Measurements from ENCODE around the gene LDHA.
A peak's percentile ranks its signal among the peaks of the same experiment; 100 is the strongest.

LDHA gene

GRCh38 chr11:18394275-18394927 lies at the start of gene LDHA:
Gene LDHA (plus strand): TSS chr11:18394563. CDS start chr11:18396843, 2,280 bp downstream.
- peak; percentile 99 for DNase-seq (ENCODE audit: low read depth)

- DNase-seq (ENCODE audit: low read depth) = no peak
These were observed 46.8 kb upstream of the LDHA start for GRCh38 chr11:18347471-18348125.

GRCh38 chr11:18352581-18352980 lies 41.8 kb upstream of the LDHA start:
- no peak for DNase-seq (ENCODE audit: low read depth)

- no peak for DNase-seq (ENCODE audit: low read depth)
These were observed 35.7 kb upstream of the LDHA start for GRCh38 chr11:18358646-18359045.

DNA sequence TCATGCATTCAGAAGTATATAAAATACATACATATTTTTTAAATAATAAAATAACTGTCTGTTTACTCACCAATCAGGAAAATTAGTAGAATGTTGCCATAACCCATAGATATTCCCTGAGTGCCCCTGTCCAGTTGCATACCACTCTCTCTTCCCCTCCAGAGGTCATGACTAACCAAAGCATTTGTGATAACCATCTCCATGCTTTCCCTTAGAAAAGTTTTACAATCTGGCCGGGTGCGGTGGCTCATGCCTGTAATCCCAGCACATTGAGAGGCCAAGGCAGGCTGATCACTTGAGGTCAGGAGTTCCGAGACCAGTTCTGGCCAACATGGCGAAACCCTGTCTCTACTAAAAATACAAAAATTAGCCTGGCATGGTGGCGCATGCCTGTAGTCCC lies 33.2 kb upstream of the LDHA start:
- DNase-seq (ENCODE audit: low read depth) = no peak

DNA sequence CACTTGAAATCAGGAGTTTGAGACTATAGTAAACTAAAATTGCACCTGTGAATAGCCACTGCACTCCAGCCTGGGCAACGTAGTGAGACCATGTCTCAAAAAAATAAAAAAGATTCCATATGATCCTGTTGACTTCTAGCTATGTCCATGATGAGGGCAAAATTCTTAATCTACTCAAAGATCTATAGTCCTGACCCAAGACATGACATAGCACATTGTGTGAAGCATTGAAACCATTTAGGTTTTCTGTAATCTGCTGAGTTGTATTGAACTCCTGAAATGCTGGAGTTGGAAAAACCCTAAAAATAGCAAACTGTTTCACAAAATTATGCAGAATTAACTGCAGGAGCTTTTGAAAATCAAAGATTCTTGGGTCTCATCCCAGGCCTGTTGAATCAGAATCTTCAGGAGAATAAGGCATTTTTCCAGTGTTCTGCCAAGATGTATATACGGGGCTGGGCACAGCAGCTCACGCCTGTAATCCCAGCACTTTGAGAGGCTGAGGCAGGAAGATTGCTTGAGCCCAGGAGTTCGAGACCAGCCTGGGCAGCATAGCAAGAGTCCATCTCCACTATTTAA lies 29.8 kb upstream of the LDHA start:
- DNase-seq (ENCODE audit: low read depth) = no peak

DNA sequence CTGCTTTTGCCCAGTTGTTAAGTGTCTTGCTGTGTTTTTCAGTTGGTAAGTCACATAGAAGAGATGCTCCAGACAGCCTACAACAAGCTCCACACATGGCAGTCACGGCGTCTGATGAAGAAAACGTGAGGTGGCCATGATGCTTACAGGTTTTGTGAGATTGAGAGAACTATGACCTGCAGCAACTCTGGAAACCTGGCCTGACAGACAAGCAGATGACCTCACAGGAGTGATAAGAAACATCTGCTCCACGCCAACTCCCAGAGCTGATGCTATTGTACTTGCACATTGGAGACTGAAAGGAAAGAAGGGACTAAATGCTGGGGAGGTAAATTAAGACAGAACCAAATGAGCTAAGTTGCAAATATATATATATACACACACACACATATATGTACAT lies 28.6 kb upstream of the LDHA start:
- no peak for DNase-seq (ENCODE audit: low read depth)

GRCh38 chr11:18366286-18366685 lies 28.1 kb upstream of the LDHA start:
- DNase-seq (ENCODE audit: low read depth) = no peak

DNA sequence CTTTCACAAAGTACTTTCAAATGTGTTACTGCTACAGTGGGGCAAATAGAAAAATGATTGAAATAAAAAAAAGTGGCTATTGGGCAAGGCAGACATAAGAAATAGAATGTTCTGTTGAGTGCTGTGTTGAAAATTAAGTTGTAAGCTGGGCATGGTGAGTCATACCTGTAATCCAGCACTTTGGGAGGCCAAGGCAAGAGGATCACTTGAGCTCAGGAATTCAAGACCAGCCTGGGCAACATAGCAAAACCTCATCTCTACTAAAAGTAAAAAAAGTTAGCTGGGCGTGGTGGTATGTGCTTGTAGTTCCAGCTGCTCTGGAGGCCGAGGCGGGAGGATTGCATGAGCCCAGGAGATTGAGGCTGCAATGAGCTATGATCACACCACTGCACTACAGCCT lies 26.9 kb upstream of the LDHA start:
- DNase-seq (ENCODE audit: low read depth) = no peak

DNA sequence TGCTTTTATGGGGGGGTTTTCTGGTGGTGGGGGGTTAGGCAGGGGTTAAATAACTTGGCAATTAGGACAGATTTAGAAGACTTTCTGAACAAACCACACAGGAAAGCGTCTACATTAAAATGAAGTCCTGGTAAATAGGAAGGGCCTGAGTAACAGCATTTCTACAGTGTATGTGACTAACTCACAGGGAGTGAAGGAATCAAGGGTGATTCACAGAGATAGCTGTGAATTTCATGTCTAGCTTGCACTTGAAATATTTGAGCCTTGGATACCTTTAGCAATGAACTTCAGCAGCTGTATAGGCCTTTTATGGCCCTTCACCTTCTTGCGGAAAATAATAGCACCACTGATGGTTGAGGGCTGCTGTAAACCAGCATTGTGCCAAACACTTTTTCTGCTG lies 26.1 kb upstream of the LDHA start:
- DNase-seq (ENCODE audit: low read depth) = no peak

GRCh38 chr11:18369398-18369797 lies 25.0 kb upstream of the LDHA start:
- no peak for DNase-seq (ENCODE audit: low read depth)

DNA sequence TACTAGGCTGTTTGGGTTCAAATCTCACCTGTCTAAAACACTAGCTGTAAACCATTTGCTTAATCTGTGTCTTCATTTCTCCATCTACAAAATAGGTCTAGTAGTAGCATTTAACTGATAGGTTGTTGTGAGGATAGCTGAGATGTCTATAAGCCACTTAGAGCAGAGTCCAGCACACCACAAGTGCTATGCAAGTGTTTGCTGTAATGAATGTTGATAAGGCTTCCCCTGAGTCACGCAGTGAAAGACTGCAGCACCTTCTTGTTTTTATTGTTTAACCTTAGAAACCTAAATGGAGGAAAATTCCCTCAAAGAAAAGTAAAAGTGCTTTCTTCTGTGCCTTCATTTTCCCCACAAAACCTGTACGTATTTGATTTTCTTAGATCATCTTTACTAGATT lies 23.1 kb upstream of the LDHA start:
- DNase-seq (ENCODE audit: low read depth) = no peak

DNA sequence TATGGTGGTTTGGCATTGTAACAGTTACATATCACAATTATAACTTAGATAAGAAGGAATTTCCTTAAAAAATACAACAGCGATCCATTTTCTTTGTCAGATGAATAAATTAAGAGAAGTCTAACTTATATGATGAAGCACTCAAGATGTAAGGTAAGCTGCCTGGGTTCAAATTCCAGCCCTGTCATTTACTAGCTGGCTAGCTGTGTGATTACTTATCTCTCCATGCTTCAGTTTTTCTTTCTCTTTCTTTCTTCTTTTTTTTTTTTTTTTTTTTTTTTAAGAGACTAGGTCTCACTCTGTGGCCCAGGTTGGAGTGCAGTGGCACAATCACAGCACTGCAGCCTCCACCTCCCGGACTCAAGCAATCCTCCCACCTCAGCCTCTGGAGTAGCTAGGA lies 22.2 kb upstream of the LDHA start:
- no peak for DNase-seq (ENCODE audit: low read depth)

DNA sequence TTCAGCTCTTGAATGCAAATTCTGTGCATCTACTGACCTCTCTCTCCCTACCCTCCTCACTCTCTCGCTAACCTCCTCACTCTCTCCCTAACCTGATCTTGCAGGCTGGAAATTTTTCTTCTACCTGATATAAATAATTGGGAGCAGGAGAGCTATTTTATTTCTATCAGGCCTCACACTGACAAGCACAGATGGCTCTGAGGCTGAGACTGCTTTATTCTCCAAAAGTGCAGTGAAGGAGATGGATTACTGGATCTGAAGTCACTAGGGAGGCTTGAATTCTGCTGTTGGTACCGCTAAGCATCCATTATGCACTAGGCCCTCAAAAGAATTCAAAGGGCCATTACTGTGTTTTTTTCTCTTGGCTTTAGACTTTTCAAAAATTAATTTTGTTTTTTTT lies 19.4 kb upstream of the LDHA start:
- DNase-seq (ENCODE audit: low read depth) = no peak

GRCh38 chr11:18375941-18376340 lies 18.4 kb upstream of the LDHA start:
- no peak for DNase-seq (ENCODE audit: low read depth)

- no peak for DNase-seq (ENCODE audit: low read depth)
These were observed 15.2 kb upstream of the LDHA start for GRCh38 chr11:18379201-18379600.

GRCh38 chr11:18383388-18384156 lies 10.8 kb upstream of the LDHA start:
- peak; percentile 45 for DNase-seq (ENCODE audit: low read depth)

DNA sequence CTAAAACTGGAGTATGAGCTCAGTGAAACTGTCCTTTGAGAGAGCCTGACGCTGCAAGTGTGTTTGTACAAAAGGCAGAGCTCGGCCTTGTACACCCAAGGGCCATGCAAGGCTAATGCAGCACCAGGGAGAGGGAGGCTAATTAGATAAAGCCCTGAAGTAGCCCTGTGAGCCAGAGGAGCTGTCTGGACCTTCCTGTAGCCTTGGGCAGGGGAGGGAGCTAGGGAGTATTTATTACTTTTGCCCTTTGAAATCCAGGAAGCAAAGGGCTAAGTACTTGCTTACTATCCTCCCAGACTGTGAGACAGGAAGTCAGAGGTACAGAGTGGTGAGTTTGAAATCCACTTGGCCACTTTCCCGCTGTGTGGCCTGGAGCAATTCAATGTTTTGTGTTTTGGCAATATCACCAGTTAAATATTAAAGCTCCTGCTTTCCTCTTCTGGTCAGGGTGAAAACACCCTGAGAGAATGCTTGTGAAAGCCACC lies 10.2 kb upstream of the LDHA start:
- DNase-seq (ENCODE audit: low read depth) = no peak

- DNase-seq (ENCODE audit: low read depth) = no peak
These were observed 4.3 kb upstream of the LDHA start for GRCh38 chr11:18390088-18390487.

GRCh38 chr11:18392434-18393321 lies 1.7 kb upstream of the LDHA start:
- no peak for DNase-seq (ENCODE audit: low read depth)

DNA sequence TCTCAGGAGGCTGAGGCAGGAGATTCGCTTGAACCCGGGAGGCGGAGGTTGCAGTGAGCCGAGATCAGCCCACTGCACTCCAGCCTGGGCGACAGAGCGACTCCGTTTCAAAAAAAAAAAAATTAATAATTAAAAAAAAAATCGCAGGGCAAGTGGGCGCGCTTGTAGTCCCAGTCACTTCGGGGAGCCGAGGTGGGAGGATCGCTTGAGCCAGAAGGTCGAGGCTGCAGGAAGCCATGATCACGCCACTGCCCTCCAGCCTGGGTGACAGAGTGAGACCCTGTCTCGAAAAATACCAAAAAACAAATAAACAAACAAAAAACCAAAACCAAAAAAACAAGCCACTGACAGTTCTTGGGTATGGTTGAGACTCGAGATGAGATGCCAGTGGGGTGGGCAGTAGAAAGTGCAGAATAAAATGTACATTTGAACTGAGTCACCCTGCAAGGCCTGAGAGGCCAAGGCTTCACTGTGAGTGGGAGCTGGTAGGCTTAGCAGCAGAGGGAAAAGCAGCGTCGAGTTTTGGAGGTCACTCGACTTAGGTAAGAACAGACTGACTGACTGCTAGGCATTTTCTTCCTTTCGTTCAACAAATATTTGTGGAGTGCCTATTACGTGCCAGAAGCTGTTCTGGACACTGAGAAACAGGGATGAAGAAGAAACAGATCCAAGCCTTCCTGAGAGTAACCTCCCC lies 635 bp upstream of the LDHA start:
- no peak for DNase-seq (ENCODE audit: low read depth)

Measured in stimulated activated CD8-positive, alpha-beta memory T cell treated with anti-CD3 and anti-CD28 coated beads, Interleukin-12 subunit alpha, Interleukin-12 subunit beta, amount 100 ng/mL, for 4 hours (primary cell).